Thyroid gland (tissue), 4 donors: ENCODE data around the gene NDUFAF8.

ENCODE experiments used
- CTCF ChIP-seq, 6 experiments: fragments of 200-600 bp in 3 of 6; fragments of 450-650 bp in 3 of 6; sonication (generic) in 3 of 6; IDR thresholded peaks; one replicate each; pipeline ENCODE4 v1.5.1; 2016 to 2019; ENCODE audit warnings: antibody characterized with exemption in 6 of 6, mild to moderate bottlenecking in 2 of 6, inconsistent platforms in 1 of 6, moderate library complexity in 1 of 6
- POLR2A ChIP-seq, 2 donors: fragments of 450-650 bp; IDR thresholded peaks; one replicate each; pipeline ENCODE4 v1.6.1; 2017; ENCODE audit warnings: antibody characterized with exemption in 2 of 2, mild to moderate bottlenecking in 2 of 2, moderate library complexity in 1 of 2

GRCh38 chr17:81191646-81192045, 47.5 kb upstream of the NDUFAF8 start:
- TF ChIP-seq CTCF (IDR thresholded peaks at IDR 0.05) (no peak), POLR2A (IDR thresholded peaks at IDR 0.05) (no peak)
